Right lobe of liver (tissue), 6 donors: ENCODE results near the gene ROPN1L. TPM values are rescaled to one million over a fixed set of nuclear protein-coding genes. Genes with fewer than 3 reads are reported as not detected.
A peak's percentile ranks its signal among the peaks of the same experiment; 100 is the strongest.

Experiments
- ATAC-seq, 4 donors: fragments of 200-7000 bp; cut with Tn5 transposase; one replicate each; pipeline ENCODE4 v1.9.1; 2020; ENCODE audit warnings: mild to moderate bottlenecking in 4 of 4, moderate library complexity in 4 of 4
- DNase-seq, 3 donors: peaks; one replicate each; pipeline ENCODE4 v3.0.0-alpha.2; 2020
- H3K27ac ChIP-seq, 3 donors: fragments of 200-600 bp; one replicate each; pipeline ENCODE4 v1.8.0; 2022
- H3K27me3 ChIP-seq, 2 donors: fragments of 200-600 bp; one replicate each; pipeline ENCODE4 v1.8.0; 2022
- H3K36me3 ChIP-seq, 4 donors: fragments of 200-600 bp; sonication (generic) in 1 of 4; one replicate each; pipeline versions ENCODE4 v1.5.1 to v1.8.0; 2017 to 2022; ENCODE audit warnings: control low read depth in 1 of 4
- H3K4me1 ChIP-seq, 4 donors: fragments of 200-600 bp; sonication (generic) in 1 of 4; one replicate each; pipeline versions ENCODE4 v1.5.1 to v1.8.0; 2017 to 2022; ENCODE audit warnings: control low read depth in 1 of 4
- H3K4me3 ChIP-seq, 3 donors: fragments of 200-600 bp; one replicate each; pipeline ENCODE4 v1.8.0; 2022
- H3K9me3 ChIP-seq, 4 donors: fragments of 200-600 bp; sonication (generic) in 1 of 4; one replicate each; pipeline versions ENCODE4 v1.5.1 to v1.8.0; 2017 to 2022; ENCODE audit warnings: control low read depth in 1 of 4
- POLR2A ChIP-seq: fragments of 450-650 bp; IDR thresholded peaks from one replicate; pipeline ENCODE4 v1.6.1; 2017; ENCODE audit warnings: antibody characterized with exemption, mild to moderate bottlenecking
- whole genome bisulfite sequencing: methylation state at CpG from one replicate; pipeline ENCODE4 v1.1.6; 2018; ENCODE audit warnings: low coverage, low lambda C conversion rate; ENCODE audit not compliant: insufficient coverage; ENCODE audit errors: missing lambda C conversion rate; 5-methylcytosine and 5-hydroxymethylcytosine counted together
- intact Hi-C, 2 donors: fragments of 100-400 bp; cut with DNase I; formaldehyde crosslinking; loops; one replicate each; pipeline versions ENCODE4 v1.11.2 to v1.14.1; 2022
- total RNA-seq, 6 experiments: library from RNA; depleted of rRNA in 2 of 6; stranded (reverse); fragments of >200 nt in 2 of 6; fragmentation: NEBNext Ultra II Directional in 3 of 6; extraction: Animal tissue kit (Norgen Biotek cat#: 25700) in 3 of 6; gene quantifications; one replicate each; pipeline versions ENCODE4 v1.1.0 to v1.2.4, GENCODE V29; 2016 to 2023
- TF ChIP-seq, protein P1 (sequence below), 4 donors: fragments of 200-600 bp in 3 of 4; fragments of 450-650 bp in 1 of 4; IDR thresholded peaks; one replicate each; pipeline versions ENCODE4 v1.5.1 to v1.8.0; 2016 to 2022; ENCODE audit warnings: antibody characterized with exemption in 4 of 4, mild to moderate bottlenecking in 2 of 4
- donor health status: DM: no; HTN: yes; CAD: no.
- donor health status: DM: no; HTN: no; CAD: no.
- donor health status: DM: no; HTN: no; CAD: no.
- donor health status: DM: no; HTN: yes; CAD: no.
- donor health status: DM: no; HTN: yes; CAD: no.

The ROPN1L gene
- total RNA-seq, 6 experiments from 2014 or later = 0.24 to 0.83 (median 0.40) TPM; not detected in 2

DNA sequence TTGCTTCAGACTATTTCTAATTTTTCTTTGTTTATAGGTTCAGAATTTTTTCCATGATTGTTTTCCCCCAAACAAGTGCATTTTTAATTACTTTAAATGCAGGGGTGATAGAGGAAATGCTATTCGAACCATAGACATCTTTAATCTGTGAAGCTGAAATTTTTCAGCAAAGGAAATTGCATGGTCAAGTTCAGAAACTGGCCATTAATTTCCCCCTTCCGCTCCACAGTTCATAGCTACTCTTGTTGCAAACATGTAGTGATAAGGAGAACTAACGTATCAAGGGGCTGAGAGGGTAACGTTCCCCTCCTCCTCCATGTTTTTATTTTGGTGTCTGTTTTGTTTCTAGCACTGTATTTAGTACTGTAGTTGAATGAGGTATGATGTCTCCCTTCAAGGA, 3.4 kb upstream of the ROPN1L start:
- no peak for TF ChIP-seq POLR2A
- TF ChIP-seq, protein P1, sequence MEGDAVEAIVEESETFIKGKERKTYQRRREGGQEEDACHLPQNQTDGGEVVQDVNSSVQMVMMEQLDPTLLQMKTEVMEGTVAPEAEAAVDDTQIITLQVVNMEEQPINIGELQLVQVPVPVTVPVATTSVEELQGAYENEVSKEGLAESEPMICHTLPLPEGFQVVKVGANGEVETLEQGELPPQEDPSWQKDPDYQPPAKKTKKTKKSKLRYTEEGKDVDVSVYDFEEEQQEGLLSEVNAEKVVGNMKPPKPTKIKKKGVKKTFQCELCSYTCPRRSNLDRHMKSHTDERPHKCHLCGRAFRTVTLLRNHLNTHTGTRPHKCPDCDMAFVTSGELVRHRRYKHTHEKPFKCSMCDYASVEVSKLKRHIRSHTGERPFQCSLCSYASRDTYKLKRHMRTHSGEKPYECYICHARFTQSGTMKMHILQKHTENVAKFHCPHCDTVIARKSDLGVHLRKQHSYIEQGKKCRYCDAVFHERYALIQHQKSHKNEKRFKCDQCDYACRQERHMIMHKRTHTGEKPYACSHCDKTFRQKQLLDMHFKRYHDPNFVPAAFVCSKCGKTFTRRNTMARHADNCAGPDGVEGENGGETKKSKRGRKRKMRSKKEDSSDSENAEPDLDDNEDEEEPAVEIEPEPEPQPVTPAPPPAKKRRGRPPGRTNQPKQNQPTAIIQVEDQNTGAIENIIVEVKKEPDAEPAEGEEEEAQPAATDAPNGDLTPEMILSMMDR (IDR thresholded peaks at IDR 0.05) = no peak

DNA sequence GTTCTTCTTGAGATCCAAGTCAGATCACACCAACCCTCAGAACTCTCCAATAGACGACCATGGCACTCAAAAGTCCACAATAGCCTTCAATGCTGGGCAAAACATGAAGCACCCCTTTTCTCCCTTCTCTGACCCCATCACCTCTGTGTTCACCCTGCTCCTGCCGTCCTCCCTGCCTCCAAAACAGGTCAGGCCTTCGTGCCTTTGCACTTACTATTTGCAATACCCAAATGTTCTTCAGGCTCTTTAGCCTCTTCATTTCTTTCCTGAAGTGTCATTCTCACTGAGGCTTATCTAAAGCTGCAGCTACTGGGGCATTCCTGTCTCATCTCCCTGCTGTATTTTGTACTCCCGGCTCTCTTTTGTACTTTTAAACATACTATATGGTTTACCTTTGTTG, 2.0 kb upstream of the ROPN1L start:
- H3K36me3 ChIP-seq = peaks cover 0 to 6% (median 3%) of the 10 kb centered on the region in 4 donors
- ATAC-seq (no peak), DNase-seq (no peak)
- H3K27me3 ChIP-seq = no peaks in the 10 kb centered on the region
- peaks cover 0 to 11% (median 0%) of the 10 kb centered on the region in 4 donors for H3K4me1 ChIP-seq
- 66% methylated on average over 4 of the region's 4 CpGs for WGBS
- intact Hi-C loops = no loop called here
- H3K9me3 ChIP-seq = no peaks in the 10 kb centered on the region
- H3K4me3 ChIP-seq = no peak overlapping the region
- H3K27ac ChIP-seq = no peak overlapping the region
- TF ChIP-seq, protein P1 (IDR thresholded peaks at IDR 0.05) = no peak
- no peak for TF ChIP-seq POLR2A

More for the DNA sequence above, 3.4 kb upstream of the ROPN1L start:
- no peak overlapping the region for H3K27ac ChIP-seq
- no peaks in the 10 kb centered on the region for H3K27me3 ChIP-seq
- ATAC-seq (no peak), DNase-seq (no peak)
- H3K4me3 ChIP-seq = no peak overlapping the region
- H3K4me1 ChIP-seq = peaks cover 0 to 11% (median 0%) of the 10 kb centered on the region in 4 donors
- 74% methylated on average over 4 of the region's 4 CpGs for WGBS
- intact Hi-C loops = no loop called here
- peaks cover 0 to 19% (median 12%) of the 10 kb centered on the region in 4 donors for H3K36me3 ChIP-seq
- no peaks in the 10 kb centered on the region for H3K9me3 ChIP-seq

DNA sequence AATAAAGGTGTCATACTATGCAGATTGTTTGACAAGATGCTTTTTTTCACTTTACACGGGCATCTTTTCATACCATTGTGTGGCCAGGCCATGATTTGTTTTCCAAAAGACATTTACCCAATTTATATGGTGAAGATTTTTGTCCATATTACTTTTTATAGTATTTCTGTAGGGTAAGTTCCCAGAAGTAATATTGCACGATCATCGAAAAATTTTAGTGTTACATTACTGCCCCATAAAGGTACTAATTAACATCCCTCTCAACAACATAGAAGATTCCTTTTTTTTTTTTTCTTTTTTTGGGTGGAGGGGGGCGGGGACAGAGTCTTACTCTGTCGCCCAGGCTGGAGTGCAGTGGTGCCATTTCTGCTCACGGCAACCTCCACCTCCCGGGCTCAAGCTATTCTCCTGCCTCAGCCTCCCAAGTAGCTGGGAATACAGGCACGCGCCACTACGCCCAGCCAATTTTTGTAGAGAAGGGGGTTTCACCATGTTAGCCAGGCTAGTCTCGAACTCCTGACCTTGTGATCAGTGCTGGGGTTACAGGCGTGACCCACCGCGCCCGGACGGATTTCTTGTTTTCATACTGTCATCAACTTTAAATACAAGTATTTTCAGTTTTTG, 1.2 kb upstream of the ROPN1L start:
- no peaks in the 10 kb centered on the region for H3K27me3 ChIP-seq
- no peak for DNase-seq
- intact Hi-C loops = no loop called here
- no peaks in the 10 kb centered on the region for H3K9me3 ChIP-seq
- H3K4me1 ChIP-seq = peaks cover 0 to 11% (median 0%) of the 10 kb centered on the region in 4 donors
- H3K27ac ChIP-seq = no peak overlapping the region
- H3K36me3 ChIP-seq = peaks cover 0 to 4% (median 0%) of the 10 kb centered on the region in 4 donors
- 53% methylated on average over 13 of the region's 16 CpGs for WGBS
- TF ChIP-seq POLR2A = no peak
- TF ChIP-seq, protein P1 (IDR thresholded peaks at IDR 0.05) = no peak
- H3K4me3 ChIP-seq = no peak overlapping the region
- no peak for ATAC-seq

DNA sequence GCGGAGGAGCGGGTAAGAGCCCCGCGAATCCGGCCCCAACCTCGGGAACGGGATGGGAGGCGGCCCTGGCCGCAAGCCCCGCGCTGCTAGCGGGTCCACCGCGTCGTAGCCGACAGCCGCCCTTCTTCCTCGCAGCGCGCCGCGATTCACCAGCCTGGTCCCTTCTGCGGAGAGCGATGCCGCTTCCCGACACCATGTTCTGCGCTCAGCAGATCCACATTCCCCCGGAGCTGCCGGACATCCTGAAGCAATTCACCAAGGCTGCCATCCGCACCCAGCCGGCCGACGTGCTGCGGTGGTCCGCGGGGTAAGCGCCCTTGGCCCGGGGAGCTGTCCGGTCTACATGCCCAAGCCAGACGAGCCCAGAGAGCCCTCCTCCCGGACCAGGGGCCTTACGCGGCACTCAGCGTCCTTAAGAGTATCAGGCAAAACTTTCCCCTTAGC, 335 bp downstream of the ROPN1L start:
- peaks cover 0 to 11% (median 0%) of the 10 kb centered on the region in 4 donors for H3K4me1 ChIP-seq
- peak overlapping the region in 2 of 3 donors; percentile 17 to 70 for H3K27ac ChIP-seq
- ATAC-seq (peak; percentile 53 to 67 (median 60)), DNase-seq (no peak)
- 2% methylated on average over 31 of the region's 44 CpGs for WGBS
- H3K36me3 ChIP-seq = no peaks in the 10 kb centered on the region
- intact Hi-C loops = no loop called here
- no peaks in the 10 kb centered on the region for H3K9me3 ChIP-seq
- peak overlapping the region; percentile 40 to 63 (median 61) for H3K4me3 ChIP-seq
- TF ChIP-seq, protein P1 (IDR thresholded peaks at IDR 0.05) = no peak
- no peak for TF ChIP-seq POLR2A
- H3K27me3 ChIP-seq = no peaks in the 10 kb centered on the region
